GM18951 (cell line): Measurements from ENCODE around the gene FBF1.

ENCODE experiments used
- POLR2A ChIP-seq: IDR thresholded peaks from 4 replicates; pipeline ENCODE4 v1.6.1; 2011; ENCODE audit warnings: mild to moderate bottlenecking; ENCODE audit not compliant: insufficient read length, insufficient read depth; ENCODE audit errors: extremely low read depth
- in situ Hi-C: fragments of 300-500 bp; cut with MboI; formaldehyde crosslinking; loops from one replicate; pipeline ENCODE4 v1.12.0; 2022; ENCODE audit warnings: low sequenced_read_pairs, mixed read lengths, inconsistent platforms; ENCODE audit not compliant: unreplicated experiment

Gene FBF1

GRCh38 chr17:75933808-75934207 lies 7.0 kb downstream of the FBF1 start:
- in situ Hi-C loops, result no loop called here
- no peak for TF ChIP-seq POLR2A

GRCh38 chr17:75932852-75933251 lies 8.0 kb downstream of the FBF1 start:
- TF ChIP-seq POLR2A, result no peak
- in situ Hi-C loops, result no loop called here

GRCh38 chr17:75931062-75931461 lies 9.8 kb downstream of the FBF1 start:
- no peak for TF ChIP-seq POLR2A
- in situ Hi-C loops, result no loop called here

- in situ Hi-C loops, result no loop called here
- TF ChIP-seq POLR2A, result no peak
Measured at GRCh38 chr17:75927286-75927922, 13.4 kb downstream of the FBF1 start.

GRCh38 chr17:75926456-75926855 lies 14.4 kb downstream of the FBF1 start:
- in situ Hi-C loops, result no loop called here
- TF ChIP-seq POLR2A, result no peak

GRCh38 chr17:75925912-75926311 lies 14.9 kb downstream of the FBF1 start:
- in situ Hi-C loops, result no loop called here
- no peak for TF ChIP-seq POLR2A

GRCh38 chr17:75925103-75925502 lies 15.7 kb downstream of the FBF1 start:
- in situ Hi-C loops, result no loop called here

GRCh38 chr17:75922963-75923874 lies 17.6 kb downstream of the FBF1 start:
- in situ Hi-C loops, result loop anchor here (25.0 kb wide), 1 partner anchor 364 kb away; no protein-coding TSS in a partner anchor
- TF ChIP-seq POLR2A, result no peak

More at GRCh38 chr17:75925103-75925502, 15.7 kb downstream of the FBF1 start:
- TF ChIP-seq POLR2A, result no peak

- in situ Hi-C loops, result loop anchor here (25.0 kb wide), 1 partner anchor 365 kb away; no protein-coding TSS in a partner anchor
- TF ChIP-seq POLR2A, result no peak
Measured at GRCh38 chr17:75922173-75922961, 18.5 kb downstream of the FBF1 start.

- TF ChIP-seq POLR2A, result no peak
- in situ Hi-C loops, result loop anchor here (25.0 kb wide), 1 partner anchor 366 kb away; no protein-coding TSS in a partner anchor
Measured at GRCh38 chr17:75921596-75921995, 19.2 kb downstream of the FBF1 start.

- TF ChIP-seq POLR2A, result no peak
- in situ Hi-C loops, result loop anchor here (25.0 kb wide), 1 partner anchor 367 kb away; no protein-coding TSS in a partner anchor
Measured at GRCh38 chr17:75920045-75920560, 20.7 kb downstream of the FBF1 start.

- in situ Hi-C loops, result loop anchor here (10.0 to 25.0 kb wide), 2 partner anchors 85 to 368 kb away; partner anchors contain the start of gene CDK3
- no peak for TF ChIP-seq POLR2A
Measured at GRCh38 chr17:75919611-75920010, 21.2 kb downstream of the FBF1 start.
